HEK293 (cell line): ENCODE results near the gene SCO1.

Source experiments
- CTCF ChIA-PET: fragments of 350-600 bp; formaldehyde crosslinking; extraction: SDS; loops from one replicate; lab custom pipeline; 2021; ENCODE audit warnings: antibody characterized with exemption; lab: Yijun Ruan, JAX
- POLR2A ChIA-PET: fragments of 300-600 bp; formaldehyde crosslinking; extraction: SDS; loops from one replicate; lab custom pipeline; 2020; ENCODE audit warnings: antibody characterized with exemption, inconsistent platforms; lab: Yijun Ruan, JAX
- H3K27ac ChIP-seq: fragments of 200-500 bp; sonication (Bioruptor generic); 2 replicates; pipeline ENCODE4 v1.5.1; 2014; ENCODE audit warnings: low read depth, low read length, control low read depth, inconsistent platforms; ENCODE audit errors: extremely low read depth
- H3K36me3 ChIP-seq, 2 experiments: fragments of 200-500 bp in 1 of 2; sonication (Bioruptor generic) in 1 of 2; 1 replicate in 1 of 2; 2 replicates in 1 of 2; pipeline ENCODE4 v1.5.1; 2014 to 2017; ENCODE audit warnings: inconsistent platforms in 2 of 2, low read length in 2 of 2; ENCODE audit not compliant: control insufficient read depth in 2 of 2, insufficient read depth in 1 of 2
- H3K4me1 ChIP-seq: fragments of 200-500 bp; sonication (Bioruptor generic); 2 replicates; pipeline ENCODE4 v1.5.1; 2014; ENCODE audit warnings: mild to moderate bottlenecking, low read length, inconsistent platforms; ENCODE audit not compliant: control insufficient read depth, insufficient read depth
- H3K4me3 ChIP-seq: 2 replicates; pipeline ENCODE4 v1.5.1; 2011; ENCODE audit warnings: low read depth, mild to moderate bottlenecking, control low read depth, low read length, moderate library complexity
- H3K9me3 ChIP-seq: fragments of 200-500 bp; sonication (Bioruptor generic); 2 replicates; pipeline ENCODE4 v1.5.1; 2014; ENCODE audit warnings: low read depth, low read length, inconsistent platforms; ENCODE audit not compliant: control insufficient read depth, insufficient read depth
- BCL11B ChIP-seq: fragments of 450-650 bp; formaldehyde crosslinking; IDR thresholded peaks from 2 replicates; pipeline ENCODE4 v1.5.1; 2016; ENCODE audit warnings: low read depth, missing biosample characterization, missing genetic modification characterization
- GLI4 ChIP-seq: fragments of 450-650 bp; formaldehyde crosslinking; IDR thresholded peaks from 2 replicates; pipeline ENCODE4 v1.5.1; 2016; ENCODE audit warnings: missing biosample characterization, missing genetic modification characterization
- PRDM1 ChIP-seq: fragments of 450-650 bp; formaldehyde crosslinking; IDR thresholded peaks from 2 replicates; pipeline ENCODE4; 2016; ENCODE audit warnings: missing biosample characterization, missing genetic modification characterization
- ZBTB20 ChIP-seq: fragments of 450-650 bp; formaldehyde crosslinking; IDR thresholded peaks from 2 replicates; pipeline ENCODE4 v1.5.1; 2016; ENCODE audit warnings: missing biosample characterization, missing genetic modification characterization
- ZNF155 ChIP-seq: fragments of 450-650 bp; formaldehyde crosslinking; IDR thresholded peaks from 2 replicates; pipeline ENCODE4 v1.5.1; 2016; ENCODE audit warnings: missing biosample characterization, missing genetic modification characterization
- ZNF266 ChIP-seq: fragments of 450-650 bp; formaldehyde crosslinking; IDR thresholded peaks from 2 replicates; pipeline ENCODE4 v1.5.1; 2016; ENCODE audit warnings: missing biosample characterization, missing genetic modification characterization, low read depth
- ZNF530 ChIP-seq: fragments of 450-650 bp; formaldehyde crosslinking; IDR thresholded peaks from 2 replicates; pipeline ENCODE4 v1.5.1; 2016; ENCODE audit warnings: low read depth, missing biosample characterization, missing genetic modification characterization
- ZNF549 ChIP-seq: fragments of 450-650 bp; IDR thresholded peaks from 2 replicates; pipeline ENCODE4 v1.5.1; 2018; ENCODE audit warnings: missing biosample characterization, missing genetic modification characterization, mild to moderate bottlenecking, inconsistent platforms, moderate library complexity
- ZNF560 ChIP-seq: fragments of 450-650 bp; formaldehyde crosslinking; IDR thresholded peaks from 2 replicates; pipeline ENCODE4 v1.5.1; 2017; ENCODE audit warnings: missing biosample characterization, missing genetic modification characterization, borderline replicate concordance
- ZNF561 ChIP-seq: fragments of 450-650 bp; IDR thresholded peaks from 2 replicates; pipeline ENCODE4 v1.5.1; 2018; ENCODE audit warnings: missing biosample characterization, missing genetic modification characterization, borderline replicate concordance
- ZNF585B ChIP-seq: fragments of 450-650 bp; formaldehyde crosslinking; IDR thresholded peaks from 2 replicates; pipeline ENCODE4 v1.5.1; 2016; ENCODE audit warnings: missing biosample characterization, missing genetic modification characterization
- ZNF596 ChIP-seq: fragments of 450-650 bp; IDR thresholded peaks from 2 replicates; pipeline ENCODE4 v1.5.0; 2018; ENCODE audit warnings: missing biosample characterization, mild to moderate bottlenecking, missing genetic modification characterization, moderate library complexity
- ZNF623 ChIP-seq: fragments of 450-650 bp; formaldehyde crosslinking; IDR thresholded peaks from 2 replicates; pipeline ENCODE4 v1.5.1; 2016; ENCODE audit warnings: missing biosample characterization, missing genetic modification characterization
- ZNF658 ChIP-seq: fragments of 450-650 bp; formaldehyde crosslinking; IDR thresholded peaks from 2 replicates; pipeline ENCODE4; 2016; ENCODE audit warnings: missing biosample characterization, missing genetic modification characterization
- TF ChIP-seq, protein P1 (sequence below): fragments of 450-650 bp; formaldehyde crosslinking; IDR thresholded peaks from 2 replicates; pipeline ENCODE4 v1.5.1; 2016; ENCODE audit warnings: missing biosample characterization, missing genetic modification characterization
- TF ChIP-seq, protein P2 (sequence below): fragments of 450-650 bp; formaldehyde crosslinking; IDR thresholded peaks from 2 replicates; pipeline ENCODE4 v1.5.1; 2016; ENCODE audit warnings: missing biosample characterization, missing genetic modification characterization
- TF ChIP-seq, protein P3 (sequence below): fragments of 450-650 bp; formaldehyde crosslinking; IDR thresholded peaks from 2 replicates; pipeline ENCODE4 v1.5.1; 2016; ENCODE audit warnings: missing biosample characterization, missing genetic modification characterization
- TF ChIP-seq, protein P4 (sequence below): fragments of 450-650 bp; formaldehyde crosslinking; IDR thresholded peaks from 2 replicates; pipeline ENCODE4 v1.5.1; 2016; ENCODE audit warnings: missing biosample characterization, missing genetic modification characterization, borderline replicate concordance
- TF ChIP-seq, protein P5 (sequence below): fragments of 450-650 bp; formaldehyde crosslinking; IDR thresholded peaks from 2 replicates; pipeline ENCODE4 v1.5.1; 2017; ENCODE audit warnings: missing biosample characterization, missing genetic modification characterization
- TF ChIP-seq, protein P6 (sequence below): fragments of 450-650 bp; formaldehyde crosslinking; IDR thresholded peaks from 2 replicates; pipeline ENCODE4 v1.5.1; 2016; ENCODE audit warnings: missing biosample characterization, missing genetic modification characterization, borderline replicate concordance

SCO1 gene

DNA sequence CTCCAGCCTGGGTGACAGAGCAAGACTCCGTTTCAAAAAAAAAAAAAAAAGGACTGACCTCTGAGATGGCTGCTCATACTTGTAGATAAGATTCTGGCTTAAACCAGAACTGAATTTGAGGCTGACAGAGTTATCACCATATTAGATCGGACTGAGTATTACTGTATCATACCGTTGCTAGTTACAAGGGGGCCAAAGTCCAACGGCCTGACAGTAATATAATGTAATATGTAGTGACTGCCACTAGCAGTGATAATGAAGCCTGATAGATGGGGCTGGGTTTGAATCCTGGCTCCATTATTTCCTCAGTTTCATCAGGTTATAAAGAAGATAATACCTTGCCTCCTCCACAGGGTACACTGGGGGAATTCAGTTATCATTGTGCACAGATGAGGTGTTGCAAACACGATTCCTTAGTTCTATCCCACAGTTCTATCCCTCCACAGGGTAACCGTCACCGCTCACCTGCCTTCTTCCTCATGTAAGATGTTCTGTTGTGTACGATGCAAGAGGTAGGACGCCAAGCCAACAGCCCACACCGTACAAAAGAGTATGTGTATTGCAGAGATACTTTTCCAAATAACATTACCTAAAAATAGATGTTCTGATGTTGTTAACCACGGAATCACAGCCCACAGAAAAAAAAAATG, 27.3 kb upstream of the SCO1 start:
- Histone ChIP-seq H3K27ac (no peak overlapping the region), H3K9me3 (no peaks in the 10 kb centered on the region), H3K4me1 (no peaks in the 10 kb centered on the region; the same call in 1 of the 2 replicates), H3K36me3 (no peaks in the 10 kb centered on the region), H3K4me3 (no peak overlapping the region)
- CTCF ChIA-PET: interaction anchor here (0.6 to 3.7 kb wide), 2 partner anchors 12 to 49 kb away, joined by 4 to 17 read pairs; no protein-coding TSS in a partner anchor
- POLR2A ChIA-PET: interaction anchor here (0.6 kb wide), 1 partner anchor 50 kb away, joined by 3 read pairs; no protein-coding TSS in a partner anchor
- TF ChIP-seq, protein P1, sequence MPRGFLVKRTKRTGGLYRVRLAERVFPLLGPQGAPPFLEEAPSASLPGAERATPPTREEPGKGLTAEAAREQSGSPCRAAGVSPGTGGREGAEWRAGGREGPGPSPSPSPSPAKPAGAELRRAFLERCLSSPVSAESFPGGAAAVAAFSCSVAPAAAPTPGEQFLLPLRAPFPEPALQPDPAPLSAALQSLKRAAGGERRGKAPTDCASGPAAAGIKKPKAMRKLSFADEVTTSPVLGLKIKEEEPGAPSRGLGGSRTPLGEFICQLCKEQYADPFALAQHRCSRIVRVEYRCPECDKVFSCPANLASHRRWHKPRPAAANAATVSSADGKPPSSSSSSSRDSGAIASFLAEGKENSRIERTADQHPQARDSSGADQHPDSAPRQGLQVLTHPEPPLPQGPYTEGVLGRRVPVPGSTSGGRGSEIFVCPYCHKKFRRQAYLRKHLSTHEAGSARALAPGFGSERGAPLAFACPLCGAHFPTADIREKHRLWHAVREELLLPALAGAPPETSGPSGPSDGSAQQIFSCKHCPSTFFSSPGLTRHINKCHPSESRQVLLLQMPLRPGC (tag by site-specific recombination): no peak
- TF ChIP-seq, protein P2, sequence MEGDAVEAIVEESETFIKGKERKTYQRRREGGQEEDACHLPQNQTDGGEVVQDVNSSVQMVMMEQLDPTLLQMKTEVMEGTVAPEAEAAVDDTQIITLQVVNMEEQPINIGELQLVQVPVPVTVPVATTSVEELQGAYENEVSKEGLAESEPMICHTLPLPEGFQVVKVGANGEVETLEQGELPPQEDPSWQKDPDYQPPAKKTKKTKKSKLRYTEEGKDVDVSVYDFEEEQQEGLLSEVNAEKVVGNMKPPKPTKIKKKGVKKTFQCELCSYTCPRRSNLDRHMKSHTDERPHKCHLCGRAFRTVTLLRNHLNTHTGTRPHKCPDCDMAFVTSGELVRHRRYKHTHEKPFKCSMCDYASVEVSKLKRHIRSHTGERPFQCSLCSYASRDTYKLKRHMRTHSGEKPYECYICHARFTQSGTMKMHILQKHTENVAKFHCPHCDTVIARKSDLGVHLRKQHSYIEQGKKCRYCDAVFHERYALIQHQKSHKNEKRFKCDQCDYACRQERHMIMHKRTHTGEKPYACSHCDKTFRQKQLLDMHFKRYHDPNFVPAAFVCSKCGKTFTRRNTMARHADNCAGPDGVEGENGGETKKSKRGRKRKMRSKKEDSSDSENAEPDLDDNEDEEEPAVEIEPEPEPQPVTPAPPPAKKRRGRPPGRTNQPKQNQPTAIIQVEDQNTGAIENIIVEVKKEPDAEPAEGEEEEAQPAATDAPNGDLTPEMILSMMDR: no peak
- TF ChIP-seq ZNF585B (tag by site-specific recombination) (no peak), ZNF596 (tag by site-specific recombination) (no peak), ZNF155 (no peak)

DNA sequence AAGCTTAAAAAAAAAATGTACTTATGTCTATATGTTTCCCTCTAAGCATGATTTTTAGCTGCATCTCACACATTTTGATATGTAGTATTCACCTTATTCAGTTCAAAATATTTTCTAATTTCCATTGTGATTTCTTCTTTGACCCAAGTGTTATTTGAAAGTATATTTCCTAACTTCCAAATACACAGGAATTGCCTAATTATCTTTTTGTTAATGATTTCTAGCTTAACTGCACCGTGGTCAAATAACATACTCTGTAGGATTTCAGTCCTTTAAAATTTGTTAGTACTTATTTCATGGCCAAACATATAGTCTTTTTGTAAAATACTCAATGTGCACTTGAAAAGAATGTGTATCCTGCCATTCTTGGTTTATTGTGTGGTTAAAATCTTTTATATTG, 21.2 kb upstream of the SCO1 start:
- H3K4me1 ChIP-seq: no peaks in the 10 kb centered on the region
- no peak overlapping the region for H3K27ac ChIP-seq
- no peak overlapping the region for H3K4me3 ChIP-seq
- H3K9me3 ChIP-seq: no peaks in the 10 kb centered on the region
- ChIA-PET POLR2A (no interaction called here), CTCF (interaction anchor here (1.0 to 2.8 kb wide), 3 partner anchors 18 to 87 kb away, joined by 3 to 22 read pairs (median 9); no protein-coding TSS in a partner anchor)
- peaks cover 0 to 1% of the 10 kb centered on the region in 2 experiments; a peak in 1 of 3 replicates for H3K36me3 ChIP-seq
- TF ChIP-seq, protein P3, sequence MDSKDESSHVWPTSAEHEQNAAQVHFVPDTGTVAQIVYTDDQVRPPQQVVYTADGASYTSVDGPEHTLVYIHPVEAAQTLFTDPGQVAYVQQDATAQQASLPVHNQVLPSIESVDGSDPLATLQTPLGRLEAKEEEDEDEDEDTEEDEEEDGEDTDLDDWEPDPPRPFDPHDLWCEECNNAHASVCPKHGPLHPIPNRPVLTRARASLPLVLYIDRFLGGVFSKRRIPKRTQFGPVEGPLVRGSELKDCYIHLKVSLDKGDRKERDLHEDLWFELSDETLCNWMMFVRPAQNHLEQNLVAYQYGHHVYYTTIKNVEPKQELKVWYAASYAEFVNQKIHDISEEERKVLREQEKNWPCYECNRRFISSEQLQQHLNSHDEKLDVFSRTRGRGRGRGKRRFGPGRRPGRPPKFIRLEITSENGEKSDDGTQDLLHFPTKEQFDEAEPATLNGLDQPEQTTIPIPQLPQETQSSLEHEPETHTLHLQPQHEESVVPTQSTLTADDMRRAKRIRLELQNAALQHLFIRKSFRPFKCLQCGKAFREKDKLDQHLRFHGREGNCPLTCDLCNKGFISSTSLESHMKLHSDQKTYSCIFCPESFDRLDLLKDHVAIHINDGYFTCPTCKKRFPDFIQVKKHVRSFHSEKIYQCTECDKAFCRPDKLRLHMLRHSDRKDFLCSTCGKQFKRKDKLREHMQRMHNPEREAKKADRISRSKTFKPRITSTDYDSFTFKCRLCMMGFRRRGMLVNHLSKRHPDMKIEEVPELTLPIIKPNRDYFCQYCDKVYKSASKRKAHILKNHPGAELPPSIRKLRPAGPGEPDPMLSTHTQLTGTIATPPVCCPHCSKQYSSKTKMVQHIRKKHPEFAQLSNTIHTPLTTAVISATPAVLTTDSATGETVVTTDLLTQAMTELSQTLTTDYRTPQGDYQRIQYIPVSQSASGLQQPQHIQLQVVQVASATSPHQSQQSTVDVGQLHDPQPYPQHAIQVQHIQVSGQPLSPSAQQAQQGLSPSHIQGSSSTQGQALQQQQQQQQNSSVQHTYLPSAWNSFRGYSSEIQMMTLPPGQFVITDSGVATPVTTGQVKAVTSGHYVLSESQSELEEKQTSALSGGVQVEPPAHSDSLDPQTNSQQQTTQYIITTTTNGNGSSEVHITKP (tag by site-specific recombination): no peak
- TF ChIP-seq ZNF561 (tag by site-specific recombination) (no peak), GLI4 (tag by site-specific recombination) (no peak), ZBTB20 (no peak), ZNF266 (tag by site-specific recombination) (no peak), PRDM1 (tag by site-specific recombination) (no peak), ZNF658 (tag by site-specific recombination) (no peak), ZNF549 (tag by site-specific recombination) (no peak), ZNF623 (no peak), ZNF155 (no peak), ZNF560 (tag by site-specific recombination) (no peak), ZNF530 (tag by site-specific recombination) (no peak), BCL11B (tag by site-specific recombination) (no peak)
- TF ChIP-seq, protein P4, sequence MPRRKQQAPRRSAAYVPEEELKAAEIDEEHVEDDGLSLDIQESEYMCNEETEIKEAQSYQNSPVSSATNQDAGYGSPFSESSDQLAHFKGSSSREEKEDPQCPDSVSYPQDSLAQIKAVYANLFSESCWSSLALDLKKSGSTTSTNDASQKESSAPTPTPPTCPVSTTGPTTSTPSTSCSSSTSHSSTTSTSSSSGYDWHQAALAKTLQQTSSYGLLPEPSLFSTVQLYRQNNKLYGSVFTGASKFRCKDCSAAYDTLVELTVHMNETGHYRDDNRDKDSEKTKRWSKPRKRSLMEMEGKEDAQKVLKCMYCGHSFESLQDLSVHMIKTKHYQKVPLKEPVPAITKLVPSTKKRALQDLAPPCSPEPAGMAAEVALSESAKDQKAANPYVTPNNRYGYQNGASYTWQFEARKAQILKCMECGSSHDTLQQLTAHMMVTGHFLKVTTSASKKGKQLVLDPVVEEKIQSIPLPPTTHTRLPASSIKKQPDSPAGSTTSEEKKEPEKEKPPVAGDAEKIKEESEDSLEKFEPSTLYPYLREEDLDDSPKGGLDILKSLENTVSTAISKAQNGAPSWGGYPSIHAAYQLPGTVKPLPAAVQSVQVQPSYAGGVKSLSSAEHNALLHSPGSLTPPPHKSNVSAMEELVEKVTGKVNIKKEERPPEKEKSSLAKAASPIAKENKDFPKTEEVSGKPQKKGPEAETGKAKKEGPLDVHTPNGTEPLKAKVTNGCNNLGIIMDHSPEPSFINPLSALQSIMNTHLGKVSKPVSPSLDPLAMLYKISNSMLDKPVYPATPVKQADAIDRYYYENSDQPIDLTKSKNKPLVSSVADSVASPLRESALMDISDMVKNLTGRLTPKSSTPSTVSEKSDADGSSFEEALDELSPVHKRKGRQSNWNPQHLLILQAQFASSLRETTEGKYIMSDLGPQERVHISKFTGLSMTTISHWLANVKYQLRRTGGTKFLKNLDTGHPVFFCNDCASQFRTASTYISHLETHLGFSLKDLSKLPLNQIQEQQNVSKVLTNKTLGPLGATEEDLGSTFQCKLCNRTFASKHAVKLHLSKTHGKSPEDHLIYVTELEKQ (tag by site-specific recombination): no peak
- TF ChIP-seq, protein P5, sequence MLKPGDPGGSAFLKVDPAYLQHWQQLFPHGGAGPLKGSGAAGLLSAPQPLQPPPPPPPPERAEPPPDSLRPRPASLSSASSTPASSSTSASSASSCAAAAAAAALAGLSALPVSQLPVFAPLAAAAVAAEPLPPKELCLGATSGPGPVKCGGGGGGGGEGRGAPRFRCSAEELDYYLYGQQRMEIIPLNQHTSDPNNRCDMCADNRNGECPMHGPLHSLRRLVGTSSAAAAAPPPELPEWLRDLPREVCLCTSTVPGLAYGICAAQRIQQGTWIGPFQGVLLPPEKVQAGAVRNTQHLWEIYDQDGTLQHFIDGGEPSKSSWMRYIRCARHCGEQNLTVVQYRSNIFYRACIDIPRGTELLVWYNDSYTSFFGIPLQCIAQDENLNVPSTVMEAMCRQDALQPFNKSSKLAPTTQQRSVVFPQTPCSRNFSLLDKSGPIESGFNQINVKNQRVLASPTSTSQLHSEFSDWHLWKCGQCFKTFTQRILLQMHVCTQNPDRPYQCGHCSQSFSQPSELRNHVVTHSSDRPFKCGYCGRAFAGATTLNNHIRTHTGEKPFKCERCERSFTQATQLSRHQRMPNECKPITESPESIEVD (tag by site-specific recombination): no peak
- TF ChIP-seq, protein P6, sequence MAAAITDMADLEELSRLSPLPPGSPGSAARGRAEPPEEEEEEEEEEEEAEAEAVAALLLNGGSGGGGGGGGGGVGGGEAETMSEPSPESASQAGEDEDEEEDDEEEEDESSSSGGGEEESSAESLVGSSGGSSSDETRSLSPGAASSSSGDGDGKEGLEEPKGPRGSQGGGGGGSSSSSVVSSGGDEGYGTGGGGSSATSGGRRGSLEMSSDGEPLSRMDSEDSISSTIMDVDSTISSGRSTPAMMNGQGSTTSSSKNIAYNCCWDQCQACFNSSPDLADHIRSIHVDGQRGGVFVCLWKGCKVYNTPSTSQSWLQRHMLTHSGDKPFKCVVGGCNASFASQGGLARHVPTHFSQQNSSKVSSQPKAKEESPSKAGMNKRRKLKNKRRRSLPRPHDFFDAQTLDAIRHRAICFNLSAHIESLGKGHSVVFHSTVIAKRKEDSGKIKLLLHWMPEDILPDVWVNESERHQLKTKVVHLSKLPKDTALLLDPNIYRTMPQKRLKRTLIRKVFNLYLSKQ (tag by site-specific recombination): no peak
